Spleen (tissue), 7 donors: ENCODE measurements around the gene LRMDA.

Experiments
- POLR2A ChIP-seq, 3 donors: fragments of 450-650 bp; IDR thresholded peaks; one replicate each; pipeline ENCODE4 v1.5.1; 2017; ENCODE audit warnings: antibody characterized with exemption in 3 of 3, mild to moderate bottlenecking in 1 of 3
- TF ChIP-seq, protein P1 (sequence below), 11 experiments: fragments of 200-600 bp in 7 of 11; fragments of 450-650 bp in 4 of 11; sonication (generic) in 4 of 11; IDR thresholded peaks in 8 of 11; conservative IDR thresholded peaks in 3 of 11; 1 replicate in 7 of 11; 2 replicates in 4 of 11; pipeline versions ENCODE4 v1.4.0 to v1.8.0; 2016 to 2021; ENCODE audit warnings: antibody characterized with exemption in 11 of 11, inconsistent platforms in 4 of 11, mild to moderate bottlenecking in 1 of 11
- donor health status: DM: no; HTN: no; CAD: no; lungs with moderate emphysema.
- donor health status: DM: no; HTN: no; CAD: no.
- donor health status: DM: no; HTN: no; CAD: no.

DNA sequence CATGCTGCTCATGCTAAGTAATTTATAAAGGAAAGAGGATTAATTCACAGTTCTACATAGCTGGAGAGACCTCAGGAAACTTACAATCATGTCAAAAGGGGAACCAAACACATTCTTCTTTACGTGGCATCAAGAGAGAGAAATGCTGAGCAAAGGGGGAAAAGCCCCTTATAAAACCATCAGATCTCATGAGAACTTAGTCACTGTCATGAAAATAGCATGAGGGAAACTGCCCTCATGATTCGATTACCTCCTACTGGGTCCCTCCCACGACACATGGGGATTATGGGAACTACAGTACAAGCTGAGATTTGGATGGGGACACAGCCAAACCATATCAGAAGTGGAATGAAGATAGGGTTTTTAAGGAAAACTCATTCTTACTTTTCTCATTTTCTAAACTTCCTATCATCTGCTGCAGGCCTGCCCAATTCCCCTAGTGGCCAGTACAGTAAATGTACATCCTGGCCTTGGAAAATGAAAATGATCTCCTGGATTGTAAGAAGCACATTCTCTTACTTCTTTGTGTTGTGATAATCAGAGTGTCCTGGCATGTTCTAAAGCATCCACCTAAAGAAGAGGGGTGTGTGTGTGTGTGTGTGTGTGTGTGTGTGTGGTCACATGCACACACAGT is 421.5 kb downstream of the LRMDA start:
- TF ChIP-seq, protein P1, sequence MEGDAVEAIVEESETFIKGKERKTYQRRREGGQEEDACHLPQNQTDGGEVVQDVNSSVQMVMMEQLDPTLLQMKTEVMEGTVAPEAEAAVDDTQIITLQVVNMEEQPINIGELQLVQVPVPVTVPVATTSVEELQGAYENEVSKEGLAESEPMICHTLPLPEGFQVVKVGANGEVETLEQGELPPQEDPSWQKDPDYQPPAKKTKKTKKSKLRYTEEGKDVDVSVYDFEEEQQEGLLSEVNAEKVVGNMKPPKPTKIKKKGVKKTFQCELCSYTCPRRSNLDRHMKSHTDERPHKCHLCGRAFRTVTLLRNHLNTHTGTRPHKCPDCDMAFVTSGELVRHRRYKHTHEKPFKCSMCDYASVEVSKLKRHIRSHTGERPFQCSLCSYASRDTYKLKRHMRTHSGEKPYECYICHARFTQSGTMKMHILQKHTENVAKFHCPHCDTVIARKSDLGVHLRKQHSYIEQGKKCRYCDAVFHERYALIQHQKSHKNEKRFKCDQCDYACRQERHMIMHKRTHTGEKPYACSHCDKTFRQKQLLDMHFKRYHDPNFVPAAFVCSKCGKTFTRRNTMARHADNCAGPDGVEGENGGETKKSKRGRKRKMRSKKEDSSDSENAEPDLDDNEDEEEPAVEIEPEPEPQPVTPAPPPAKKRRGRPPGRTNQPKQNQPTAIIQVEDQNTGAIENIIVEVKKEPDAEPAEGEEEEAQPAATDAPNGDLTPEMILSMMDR (IDR thresholded peaks at IDR 0.05 in 8 of 11, conservative IDR thresholded peaks at IDR 0.05 in 3 of 11), result no peak
- no peak for TF ChIP-seq POLR2A (IDR thresholded peaks at IDR 0.05)
